Sciatic nerve (tissue), 2 donors: ENCODE results near the gene USP25. TPM values are rescaled to one million over a fixed set of nuclear protein-coding genes. Genes with fewer than 3 reads are reported as not detected.

Experiments used
- ATAC-seq: fragments of 200-7000 bp; cut with Tn5 transposase; one replicate; pipeline ENCODE4 v1.9.1; 2020; ENCODE audit warnings: mild to moderate bottlenecking, moderate library complexity
- DNase-seq: peaks from one replicate; pipeline ENCODE4 v3.0.0-alpha.2; 2020; ENCODE audit warnings: low spot score
- intact Hi-C: fragments of 100-400 bp; cut with DNase I; formaldehyde crosslinking; loops from one replicate; pipeline ENCODE4 v1.14.2; 2022
- total RNA-seq: library from RNA; stranded (reverse); fragmentation: NEBNext Ultra II Directional; extraction: Animal tissue kit (Norgen Biotek cat#: 25700); gene quantifications from one replicate; pipeline ENCODE4 v1.2.1, GENCODE V29; 2021
- donor health status: DM: no; HTN: no; CAD: no.
- donor health status: DM: no; HTN: no; CAD: no.

USP25 gene
- total RNA-seq: 95.2 TPM

DNA sequence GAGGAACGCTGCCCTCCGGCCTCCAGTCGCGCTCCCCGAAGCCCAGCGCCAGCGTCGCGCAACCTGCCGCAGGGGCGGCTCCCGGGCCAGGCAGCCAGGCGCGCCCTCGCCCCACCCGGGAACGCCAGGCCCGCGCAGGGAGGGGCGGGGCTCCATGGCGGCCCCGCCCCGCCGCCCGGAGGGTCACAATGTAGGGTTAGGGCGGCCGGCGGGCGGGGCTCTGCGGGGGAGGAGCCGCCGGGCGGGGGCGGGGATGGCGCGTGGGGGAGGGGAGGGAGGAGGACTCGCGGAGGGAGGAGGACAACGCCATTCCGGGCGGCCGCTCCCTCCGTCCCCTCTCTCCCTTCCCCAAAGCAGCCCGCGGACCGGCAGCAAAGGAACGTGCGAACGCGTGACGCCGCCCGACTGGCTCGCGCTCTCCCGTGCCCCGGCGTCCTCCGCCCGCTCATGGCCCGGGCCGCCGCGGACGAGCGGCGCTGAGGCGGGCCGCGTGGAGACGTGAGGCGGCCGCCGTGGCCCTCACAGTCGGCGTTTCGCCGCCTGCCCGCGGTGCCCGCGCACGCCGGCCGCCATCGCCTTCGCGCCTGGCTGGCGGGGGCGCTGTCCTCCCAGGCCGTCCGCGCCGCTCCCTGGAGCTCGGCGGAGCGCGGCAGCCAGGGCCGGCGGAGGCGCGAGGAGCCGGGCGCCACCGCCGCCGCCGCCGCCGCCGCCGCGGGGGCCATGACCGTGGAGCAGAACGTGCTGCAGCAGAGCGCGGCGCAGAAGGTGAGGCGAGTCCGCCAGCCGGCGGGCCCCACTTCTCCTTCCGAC lies at the start of gene USP25:
Gene USP25, plus strand, starts transcription at position 309 of the 810 bp plus-strand sequence. Its CDS starts 412 bp downstream, at position 721.
- peak; percentile 95 for DNase-seq
- intact Hi-C loops: no loop called here
- ATAC-seq: peak; percentile 97

DNA sequence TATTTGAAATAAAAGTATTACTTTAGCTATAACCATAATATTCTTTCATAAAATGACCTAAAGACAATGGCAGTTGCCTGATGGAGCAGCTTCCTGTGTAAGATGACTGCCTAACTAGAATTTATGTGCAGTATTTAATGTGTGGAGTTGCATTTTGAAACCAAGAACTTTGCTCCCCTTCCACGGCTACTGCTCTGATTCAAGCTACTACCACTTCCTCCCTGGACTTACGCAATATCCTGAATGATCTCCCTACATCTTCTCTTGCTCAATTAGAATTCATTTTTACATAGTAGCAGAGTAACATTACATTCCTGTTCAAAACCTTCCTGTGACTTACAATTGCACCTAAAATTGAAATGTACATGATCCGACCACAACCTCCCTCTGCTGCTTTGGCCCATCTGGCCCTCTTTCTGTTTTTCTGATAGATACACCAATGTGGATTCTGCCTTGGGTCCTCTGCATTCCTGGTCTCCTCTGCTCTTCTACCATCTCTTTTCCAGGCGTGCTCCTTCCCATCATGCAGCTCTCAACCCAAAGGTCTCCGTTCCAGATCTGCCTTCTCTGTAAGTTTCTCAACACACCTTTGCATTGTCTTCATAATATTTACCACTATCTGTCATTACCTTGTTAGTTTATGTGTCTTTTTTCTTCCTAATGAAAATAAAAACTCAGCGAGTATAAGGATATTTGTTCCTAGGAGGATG lies 47.4 kb upstream of the USP25 start:
- intact Hi-C loops: no loop called here
- DNase-seq (no peak), ATAC-seq (peak; percentile 58)

DNA sequence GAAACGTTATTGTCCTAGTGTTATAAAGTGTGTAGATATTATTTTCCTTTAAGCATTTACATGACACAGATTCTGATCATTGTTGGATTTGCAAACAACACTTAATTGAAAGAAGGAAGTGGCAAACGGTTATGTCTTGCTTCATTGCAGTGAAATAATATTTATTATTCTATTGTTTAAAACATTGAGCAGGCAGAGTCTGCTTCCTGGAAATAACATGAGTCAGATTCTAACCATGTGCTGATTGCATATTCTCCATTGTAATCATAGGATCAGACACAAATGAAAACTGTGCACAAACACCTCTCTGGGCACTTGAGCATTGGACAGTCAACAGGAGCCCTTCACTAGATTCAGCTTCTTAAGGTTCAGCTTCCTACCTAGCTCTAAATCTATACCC lies 46.8 kb upstream of the USP25 start:
- DNase-seq (no peak), ATAC-seq (no peak)
- intact Hi-C loops: no loop called here

GRCh38 chr21:15686506-15686905 lies 43.3 kb upstream of the USP25 start:
- ATAC-seq (peak; percentile 32), DNase-seq (no peak)
- intact Hi-C loops: no loop called here

GRCh38 chr21:15687208-15687607 lies 42.6 kb upstream of the USP25 start:
- no peak for DNase-seq
- intact Hi-C loops: no loop called here
- no peak for ATAC-seq

GRCh38 chr21:15688016-15688415 lies 41.8 kb upstream of the USP25 start:
- ATAC-seq: no peak
- intact Hi-C loops: no loop called here
- no peak for DNase-seq

GRCh38 chr21:15688809-15689208 lies 41.0 kb upstream of the USP25 start:
- ATAC-seq (no peak), DNase-seq (no peak)
- intact Hi-C loops: no loop called here

- DNase-seq (no peak), ATAC-seq (no peak)
- intact Hi-C loops: no loop called here
Observed at GRCh38 chr21:15692711-15693110, 37.1 kb upstream of the USP25 start.

GRCh38 chr21:15695241-15695640 lies 34.5 kb upstream of the USP25 start:
- DNase-seq (no peak), ATAC-seq (no peak)
- intact Hi-C loops: no loop called here

GRCh38 chr21:15701830-15702229 lies 28.0 kb upstream of the USP25 start:
- DNase-seq (no peak), ATAC-seq (no peak)
- intact Hi-C loops: no loop called here

DNA sequence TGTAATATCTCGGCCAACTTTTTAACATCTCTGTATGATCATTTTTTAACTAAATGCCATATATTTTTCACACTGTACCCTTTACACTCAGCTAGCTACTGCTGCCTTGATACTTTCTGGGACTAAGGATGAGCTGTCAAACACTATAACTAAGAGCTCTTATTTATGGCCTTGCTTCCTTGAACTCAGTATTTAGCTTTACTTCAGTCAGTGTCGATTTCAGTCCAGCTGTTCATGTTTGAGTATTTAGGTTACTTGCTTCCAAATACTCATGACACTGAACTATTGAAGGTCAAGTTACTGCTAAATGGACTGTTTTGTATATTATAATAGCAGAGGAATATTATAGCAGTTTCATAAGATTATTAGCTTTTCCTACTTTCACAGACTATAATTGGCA lies 25.9 kb upstream of the USP25 start:
- ATAC-seq (no peak), DNase-seq (no peak)
- intact Hi-C loops: no loop called here

DNA sequence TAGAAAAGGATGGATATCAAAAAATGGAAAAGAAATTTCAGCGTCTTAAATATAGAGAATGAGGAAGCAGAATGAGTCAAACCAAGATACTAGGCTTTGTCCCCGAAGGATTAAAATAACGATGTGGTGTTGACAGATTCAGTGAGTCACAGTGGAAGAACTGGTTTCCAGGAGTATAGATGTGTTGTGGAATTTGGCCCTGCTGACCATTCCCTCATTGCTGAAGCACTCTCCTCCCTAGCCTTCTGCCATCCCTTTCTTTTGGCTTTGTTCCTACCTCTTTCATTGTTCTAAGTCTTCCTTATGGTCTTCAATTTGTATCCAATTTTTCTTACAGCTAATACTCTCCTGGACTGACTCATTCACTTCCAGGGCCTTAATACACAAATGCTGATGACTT lies 23.1 kb upstream of the USP25 start:
- peak; percentile 78 for ATAC-seq
- intact Hi-C loops: no loop called here

DNA sequence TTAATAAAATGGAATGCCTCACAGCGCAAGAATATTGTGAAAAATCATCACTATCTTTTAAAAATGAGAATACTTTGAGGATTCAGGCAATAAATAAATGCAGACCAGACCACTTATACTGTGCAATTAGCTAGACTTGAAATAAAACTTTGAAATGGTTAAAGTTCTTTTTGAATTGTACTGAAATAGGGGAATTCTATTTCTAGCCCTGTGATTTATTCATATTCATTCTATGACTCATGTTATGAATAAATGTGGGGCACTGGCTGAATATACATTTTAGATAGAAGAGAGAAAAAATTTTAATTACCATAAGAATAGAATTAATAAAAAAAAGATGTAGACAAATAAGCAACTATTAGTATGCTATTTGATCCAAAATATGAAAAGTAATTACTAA lies 16.4 kb upstream of the USP25 start:
- DNase-seq (no peak), ATAC-seq (no peak)
- intact Hi-C loops: no loop called here

More for the DNA sequence above, 23.1 kb upstream of the USP25 start:
- DNase-seq: no peak

DNA sequence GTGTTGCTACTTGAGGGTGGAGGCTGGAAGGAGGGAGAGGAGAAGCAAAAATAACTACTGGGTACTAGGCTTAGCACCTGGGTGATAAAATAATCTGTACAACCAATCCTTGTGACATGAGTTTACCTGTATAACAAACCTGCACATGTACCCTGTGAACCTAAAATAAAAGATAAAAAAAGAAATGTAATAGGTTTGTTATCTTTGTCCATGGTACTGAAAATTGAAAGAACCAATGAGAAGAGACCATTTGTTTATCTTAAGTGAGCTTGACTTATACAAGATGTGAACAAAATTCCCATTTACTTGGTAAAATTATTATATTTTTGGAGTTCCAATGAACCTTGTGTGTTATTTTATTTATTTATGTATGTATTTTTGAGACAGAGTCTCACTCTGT lies 11.1 kb upstream of the USP25 start:
- no peak for DNase-seq
- ATAC-seq: no peak
- intact Hi-C loops: no loop called here

DNA sequence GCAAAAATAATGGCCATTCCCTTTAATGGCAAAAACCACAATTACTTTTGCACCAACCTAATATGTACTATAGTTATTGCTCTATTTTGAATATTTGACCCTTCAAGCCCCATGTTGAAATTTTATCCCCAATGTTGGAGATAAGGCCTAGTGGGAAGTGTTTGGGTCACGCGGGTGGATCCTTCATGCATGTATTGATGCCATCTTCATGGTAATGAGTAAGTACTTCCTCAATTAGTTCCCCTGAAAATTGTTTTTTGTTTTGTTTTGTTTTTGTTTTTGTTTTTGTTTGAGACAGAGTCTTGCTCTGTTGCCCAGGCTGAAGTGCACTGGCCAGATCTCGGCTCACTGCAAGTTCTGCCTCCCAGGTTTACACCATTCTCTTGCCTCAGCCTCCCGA lies 9.8 kb upstream of the USP25 start:
- ATAC-seq: no peak
- no peak for DNase-seq
- intact Hi-C loops: no loop called here

- no peak for ATAC-seq
- no peak for DNase-seq
- intact Hi-C loops: no loop called here
Observed at GRCh38 chr21:15722591-15723324, 7.0 kb upstream of the USP25 start.

- intact Hi-C loops: no loop called here
- DNase-seq (no peak), ATAC-seq (no peak)
Observed at GRCh38 chr21:15725949-15726348, 3.8 kb upstream of the USP25 start.

GRCh38 chr21:15728046-15728445 lies 1.7 kb upstream of the USP25 start:
- no peak for ATAC-seq
- intact Hi-C loops: no loop called here
- DNase-seq: no peak

DNA sequence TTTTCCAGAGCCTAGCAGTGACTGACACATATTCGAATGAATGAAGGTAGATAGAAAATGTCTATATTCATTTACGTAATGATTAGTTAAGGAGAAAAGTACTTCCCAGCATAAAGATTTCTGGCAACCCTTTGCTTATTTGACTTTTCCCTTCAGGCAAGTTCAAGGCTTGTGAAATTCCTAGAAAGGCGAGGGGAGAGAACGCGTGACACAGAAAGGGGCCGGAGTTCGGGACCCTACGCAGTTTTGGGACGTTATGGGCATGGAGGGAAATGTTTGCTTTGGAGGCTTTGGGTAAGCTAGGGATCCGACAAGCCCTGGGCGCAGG lies 472 bp upstream of the USP25 start:
- no peak for ATAC-seq
- intact Hi-C loops: no loop called here

More for the DNA sequence above, 472 bp upstream of the USP25 start:
- DNase-seq: no peak
